OCI-LY1 (cell line): ENCODE data around the gene TMEM44.

Experiments used
- H2AFZ ChIP-seq: fragments of 200-600 bp; sonication (generic), shearing (Covaris generic); 2 replicates; pipeline ENCODE4 v1.6.0; 2014; ENCODE audit warnings: antibody characterized with exemption, mild to moderate bottlenecking, low read length
- H3F3A ChIP-seq: fragments of 200-600 bp; sonication (generic), shearing (Covaris generic); 2 replicates; pipeline ENCODE4 v1.6.0; 2014; ENCODE audit warnings: mild to moderate bottlenecking, antibody characterized with exemption, low read length, moderate library complexity; ENCODE audit not compliant: insufficient read depth
- H3K27ac ChIP-seq: fragments of 200-600 bp; sonication (generic); 2 replicates; pipeline ENCODE4 v1.5.1; 2014; ENCODE audit warnings: low read length, mixed run types, mild to moderate bottlenecking, low read depth; ENCODE audit not compliant: poor library complexity, severe bottlenecking
- H3K27me3 ChIP-seq: fragments of 200-600 bp; sonication (generic); 2 replicates; pipeline ENCODE4 v1.6.0; 2014; ENCODE audit warnings: antibody characterized with exemption, mild to moderate bottlenecking, low read length, moderate library complexity; ENCODE audit not compliant: insufficient read depth
- H3K36me3 ChIP-seq: fragments of 200-600 bp; sonication (generic); 2 replicates; pipeline ENCODE4 v1.6.1; 2014; ENCODE audit warnings: mild to moderate bottlenecking, antibody characterized with exemption, low read length, moderate library complexity, mixed read lengths; ENCODE audit not compliant: insufficient read depth
- H3K4me1 ChIP-seq: fragments of 200-600 bp; sonication (generic); 2 replicates; pipeline ENCODE4 v1.5.1; 2014; ENCODE audit warnings: mild to moderate bottlenecking, low read length, moderate library complexity; ENCODE audit not compliant: insufficient read depth, severe bottlenecking
- H3K4me2 ChIP-seq: fragments of 200-600 bp; sonication (generic), shearing (Covaris generic); 2 replicates; pipeline ENCODE4 v1.6.1; 2014; ENCODE audit warnings: low read length
- H3K4me3 ChIP-seq: fragments of 200-600 bp; sonication (generic); 2 replicates; pipeline ENCODE4 v1.5.1; 2014; ENCODE audit warnings: low read length, low read depth, mild to moderate bottlenecking, mixed read lengths; ENCODE audit not compliant: poor library complexity, severe bottlenecking
- H3K79me2 ChIP-seq: fragments of 200-600 bp; shearing (Covaris generic); 2 replicates; pipeline ENCODE4 v1.6.1; 2016; ENCODE audit warnings: mixed run types, low read length, mixed read lengths; ENCODE audit not compliant: insufficient read depth
- H3K9ac ChIP-seq: fragments of 200-600 bp; sonication (generic), shearing (Covaris generic); 2 replicates; pipeline ENCODE4 v1.6.1; 2014; ENCODE audit warnings: mild to moderate bottlenecking, low read length, mixed read lengths
- H3K9me2 ChIP-seq: fragments of 200-600 bp; sonication (generic), shearing (Covaris generic); 2 replicates; pipeline ENCODE4 v1.6.1; 2014; ENCODE audit warnings: low read depth, mild to moderate bottlenecking, low read length, mixed read lengths
- H3K9me3 ChIP-seq: fragments of 200-600 bp; shearing (Covaris generic); 2 replicates; pipeline ENCODE4 v1.6.1; 2014; ENCODE audit warnings: low read length, mixed read lengths
- H4K20me1 ChIP-seq: fragments of 200-600 bp; sonication (generic), shearing (Covaris generic); 2 replicates; pipeline ENCODE4 v1.6.0; 2016; ENCODE audit warnings: mild to moderate bottlenecking, low read length; ENCODE audit not compliant: insufficient read depth
- EZH2 ChIP-seq: fragments of 200-600 bp; sonication (generic), shearing (Covaris generic); IDR thresholded peaks from 2 replicates; pipeline ENCODE4 v1.8.0; 2017; ENCODE audit warnings: borderline replicate concordance, mixed run types, mild to moderate bottlenecking, antibody characterized with exemption, low read length, moderate library complexity, mixed read lengths
- TF ChIP-seq, protein P1 (sequence below): fragments of 200-600 bp; sonication (generic), shearing (Covaris generic); IDR thresholded peaks from 2 replicates; pipeline ENCODE4 v1.5.1; 2017; ENCODE audit warnings: mild to moderate bottlenecking, antibody characterized with exemption, low read length, moderate library complexity, mixed read lengths

TMEM44 gene

GRCh38 chr3:194615226-194615625, 18.0 kb downstream of the TMEM44 start:
- no peaks in the 10 kb centered on the region for H3K79me2 ChIP-seq
- H3K27ac ChIP-seq = no peak overlapping the region
- H3K9me3 ChIP-seq = no peaks in the 10 kb centered on the region
- H2AFZ ChIP-seq = no peak overlapping the region
- TF ChIP-seq, protein P1, sequence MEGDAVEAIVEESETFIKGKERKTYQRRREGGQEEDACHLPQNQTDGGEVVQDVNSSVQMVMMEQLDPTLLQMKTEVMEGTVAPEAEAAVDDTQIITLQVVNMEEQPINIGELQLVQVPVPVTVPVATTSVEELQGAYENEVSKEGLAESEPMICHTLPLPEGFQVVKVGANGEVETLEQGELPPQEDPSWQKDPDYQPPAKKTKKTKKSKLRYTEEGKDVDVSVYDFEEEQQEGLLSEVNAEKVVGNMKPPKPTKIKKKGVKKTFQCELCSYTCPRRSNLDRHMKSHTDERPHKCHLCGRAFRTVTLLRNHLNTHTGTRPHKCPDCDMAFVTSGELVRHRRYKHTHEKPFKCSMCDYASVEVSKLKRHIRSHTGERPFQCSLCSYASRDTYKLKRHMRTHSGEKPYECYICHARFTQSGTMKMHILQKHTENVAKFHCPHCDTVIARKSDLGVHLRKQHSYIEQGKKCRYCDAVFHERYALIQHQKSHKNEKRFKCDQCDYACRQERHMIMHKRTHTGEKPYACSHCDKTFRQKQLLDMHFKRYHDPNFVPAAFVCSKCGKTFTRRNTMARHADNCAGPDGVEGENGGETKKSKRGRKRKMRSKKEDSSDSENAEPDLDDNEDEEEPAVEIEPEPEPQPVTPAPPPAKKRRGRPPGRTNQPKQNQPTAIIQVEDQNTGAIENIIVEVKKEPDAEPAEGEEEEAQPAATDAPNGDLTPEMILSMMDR = no peak
- TF ChIP-seq EZH2 = no peak
- H3K27me3 ChIP-seq = no peaks in the 10 kb centered on the region
- H3K4me3 ChIP-seq = no peak overlapping the region
- H3K9ac ChIP-seq = no peak overlapping the region
- H3K36me3 ChIP-seq = peaks cover 8% of the 10 kb centered on the region; the same call in 1 of the 2 replicates
- no peaks in the 10 kb centered on the region for H3F3A ChIP-seq
- no peaks in the 10 kb centered on the region for H3K9me2 ChIP-seq
- no peak overlapping the region for H3K4me2 ChIP-seq
- no peaks in the 10 kb centered on the region for H3K4me1 ChIP-seq
- H4K20me1 ChIP-seq = no peaks in the 10 kb centered on the region

GRCh38 chr3:194612221-194612620, 21.0 kb downstream of the TMEM44 start:
- Histone ChIP-seq H3K4me1 (no peaks in the 10 kb centered on the region), H4K20me1 (no peaks in the 10 kb centered on the region), H3F3A (no peaks in the 10 kb centered on the region), H3K9me3 (no peaks in the 10 kb centered on the region), H3K36me3 (0 out of 2 replicates have a peak, but pooled peaks cover 3% of the 10 kb centered on the region), H3K27ac (no peak overlapping the region), H3K9ac (no peak overlapping the region), H3K9me2 (no peaks in the 10 kb centered on the region), H3K79me2 (no peaks in the 10 kb centered on the region), H2AFZ (no peak overlapping the region), H3K4me2 (no peak overlapping the region), H3K4me3 (no peak overlapping the region), H3K27me3 (no peaks in the 10 kb centered on the region)
- TF ChIP-seq EZH2 = no peak
- TF ChIP-seq, protein P1 = no peak

- Histone ChIP-seq H4K20me1 (no peaks in the 10 kb centered on the region), H3K9me2 (no peaks in the 10 kb centered on the region), H3K79me2 (no peaks in the 10 kb centered on the region), H3K9me3 (no peaks in the 10 kb centered on the region; the same call in 1 of the 2 replicates), H3K27ac (no peak overlapping the region), H3K4me3 (no peak overlapping the region), H3F3A (no peaks in the 10 kb centered on the region), H3K9ac (no peak overlapping the region), H3K4me1 (no peaks in the 10 kb centered on the region), H2AFZ (no peak overlapping the region), H3K27me3 (no peaks in the 10 kb centered on the region), H3K4me2 (no peak overlapping the region), H3K36me3 (peaks cover 8% of the 10 kb centered on the region; the same call in 1 of the 2 replicates)
- TF ChIP-seq, protein P1 = no peak
- TF ChIP-seq EZH2 = no peak
Measured at GRCh38 chr3:194610689-194611088, 22.5 kb downstream of the TMEM44 start.
